Keratinocyte (primary cell): Measurements from ENCODE around the gene METTL21A. TPM values are rescaled to one million over a fixed set of nuclear protein-coding genes. Genes with fewer than 3 reads are reported as not detected.

ENCODE experiments used
- DNase-seq: peaks from one replicate; pipeline ENCODE4 v3.0.0-alpha.2; 2011; ENCODE audit warnings: low read depth, missing footprints, low spot score
- FAIRE-seq: peaks from 2 replicates; lab custom pipeline; 2011; peaks lifted over from hg19 to GRCh38; lab: Jason Lieb, UNC
- H2AFZ ChIP-seq: 2 replicates; pipeline ENCODE4 v1.6.0; 2012; ENCODE audit warnings: low read length, control low read depth, inconsistent platforms; ENCODE audit not compliant: control insufficient read depth
- H3K27ac ChIP-seq: 2 replicates; pipeline ENCODE4 v1.5.1; 2011; ENCODE audit warnings: low read length; ENCODE audit not compliant: control insufficient read depth, insufficient read depth
- H3K27me3 ChIP-seq: 3 replicates; pipeline ENCODE4 v1.6.0; 2011; ENCODE audit warnings: low read length; ENCODE audit not compliant: control insufficient read depth, insufficient read depth; ENCODE audit errors: extremely low read depth
- H3K36me3 ChIP-seq, 2 experiments: 2 replicates in 1 of 2; 3 replicates in 1 of 2; pipeline ENCODE4 v1.5.1; 2011; ENCODE audit warnings: low read length in 2 of 2, mild to moderate bottlenecking in 1 of 2; ENCODE audit not compliant: control insufficient read depth in 2 of 2, insufficient read depth in 2 of 2; ENCODE audit errors: extremely low read depth in 1 of 2
- H3K4me1 ChIP-seq: 3 replicates; pipeline ENCODE4 v1.5.1; 2011; ENCODE audit warnings: low read length; ENCODE audit not compliant: control insufficient read depth, insufficient read depth; ENCODE audit errors: extremely low read depth
- H3K4me2 ChIP-seq: 3 replicates; pipeline ENCODE4 v1.6.0; 2011; ENCODE audit warnings: low read depth, low read length; ENCODE audit not compliant: control insufficient read depth, insufficient read depth; ENCODE audit errors: extremely low read depth
- H3K4me3 ChIP-seq, 3 experiments: fragments of 200-600 bp in 1 of 3; sonication (generic) in 1 of 3; 2 replicates in 2 of 3; 3 replicates in 1 of 3; pipeline ENCODE4 v1.5.1; 2011 to 2016; ENCODE audit warnings: low read length in 3 of 3, mild to moderate bottlenecking in 3 of 3, control low read depth in 2 of 3, inconsistent platforms in 1 of 3, low read depth in 1 of 3, mixed read lengths in 1 of 3, mixed run types in 1 of 3, moderate library complexity in 1 of 3; ENCODE audit not compliant: control insufficient read depth in 2 of 3, insufficient read depth in 2 of 3; ENCODE audit errors: extremely low read depth in 1 of 3
- H3K79me2 ChIP-seq: 2 replicates; pipeline ENCODE4 v1.6.0; 2012; ENCODE audit warnings: low read length; ENCODE audit not compliant: control insufficient read depth, insufficient read depth
- H3K9ac ChIP-seq: 3 replicates; pipeline ENCODE4 v1.6.0; 2011; ENCODE audit warnings: low read length; ENCODE audit not compliant: control insufficient read depth, insufficient read depth; ENCODE audit errors: extremely low read depth
- H3K9me1 ChIP-seq: 3 replicates; pipeline ENCODE4 v1.6.0; 2011; ENCODE audit warnings: low read length; ENCODE audit not compliant: control insufficient read depth, insufficient read depth; ENCODE audit errors: extremely low read depth
- H3K9me3 ChIP-seq: 2 replicates; pipeline ENCODE4 v1.5.1; 2012; ENCODE audit warnings: low read depth, low read length; ENCODE audit not compliant: control insufficient read depth
- H4K20me1 ChIP-seq: 3 replicates; pipeline ENCODE4 v1.6.0; 2011; ENCODE audit warnings: low read length; ENCODE audit not compliant: control insufficient read depth, insufficient read depth; ENCODE audit errors: extremely low read depth
- CTCF ChIP-seq, 3 experiments: IDR thresholded peaks in 1 of 3; conservative IDR thresholded peaks in 1 of 3; optimal IDR thresholded peaks in 1 of 3; 2 replicates in 2 of 3; 3 replicates in 1 of 3; pipeline versions ENCODE3 to v1.5.1; 2011; ENCODE audit warnings: low read length in 3 of 3, mild to moderate bottlenecking in 3 of 3, moderate library complexity in 2 of 3, control low read depth in 1 of 3, inconsistent platforms in 1 of 3; ENCODE audit not compliant: insufficient read depth in 2 of 3; ENCODE audit errors: extremely low read depth in 1 of 3
- EZH2 ChIP-seq: IDR thresholded peaks from one replicate; pipeline ENCODE4 v1.6.1; 2012; ENCODE audit warnings: inconsistent platforms, mild to moderate bottlenecking, low read length, moderate library complexity
- dilution Hi-C: fragments of 300-500 bp; cut with MboI; formaldehyde crosslinking; loops from one replicate; pipeline ENCODE4 v1.7.0; 2020; ENCODE audit warnings: low sequenced_read_pairs; ENCODE audit not compliant: extremely low pct_ligation_motif_present
- polyA plus RNA-seq, 5 experiments: library from polyadenylated mRNA; depleted of rRNA in 3 of 5; stranded (reverse) in 3 of 5; stranded (forward) in 1 of 5; unstranded in 1 of 5; fragments of >200 nt; gene quantifications; 1 replicate in 1 of 5; 2 replicates in 3 of 5; 3 replicates in 1 of 5; pipeline versions ENCODE4 v1.2.1 to v1.2.3, GENCODE V29; 2011 to 2012; ENCODE audit warnings: missing spikeins in 2 of 5, low read depth in 1 of 5, low replicate concordance in 1 of 5

Gene METTL21A
- polyA plus RNA-seq, 1 donor (not counting 4 experiments of a cell fraction or from before 2014, with no cell fraction given): 10.1 TPM

- FAIRE-seq (no peak), DNase-seq (no peak)
- Histone ChIP-seq H3K79me2 (peaks cover 2% of the 10 kb centered on the region), H4K20me1 (no peaks in the 10 kb centered on the region), H3K9me1 (no peaks in the 10 kb centered on the region), H3K4me1 (no peaks in the 10 kb centered on the region), H3K9me3 (no peaks in the 10 kb centered on the region), H3K27ac (no peak overlapping the region), H3K4me3 (no peak overlapping the region), H3K4me2 (no peak overlapping the region), H3K9ac (no peak overlapping the region), H2AFZ (no peak overlapping the region), H3K27me3 (no peaks in the 10 kb centered on the region), H3K36me3 (peaks cover 6 to 18% of the 10 kb centered on the region in 2 experiments)
- dilution Hi-C loops: no loop called here
- TF ChIP-seq CTCF (optimal IDR thresholded peaks at IDR 0.05 in 1 of 3, IDR thresholded peaks at IDR 0.05 in 1 of 3, conservative IDR thresholded peaks at IDR 0.05 in 1 of 3; ENCODE audit: extremely low read depth in 1 of 3, insufficient read depth in 2 of 3, low read length in 3 of 3) (no peak), EZH2 (no peak)
These were observed 37.9 kb downstream of the METTL21A start for GRCh38 chr2:207587305-207587704.

GRCh38 chr2:207584952-207585351 lies 40.2 kb downstream of the METTL21A start:
- Histone ChIP-seq H3K9me3 (no peaks in the 10 kb centered on the region), H3K79me2 (peaks cover 2% of the 10 kb centered on the region), H3K27me3 (no peaks in the 10 kb centered on the region), H2AFZ (no peak overlapping the region), H3K4me2 (no peak overlapping the region), H4K20me1 (no peaks in the 10 kb centered on the region), H3K27ac (no peak overlapping the region), H3K36me3 (peaks cover 9 to 27% of the 10 kb centered on the region in 2 experiments), H3K4me1 (peaks cover 5% of the 10 kb centered on the region), H3K9me1 (peaks cover 3% of the 10 kb centered on the region), H3K9ac (no peak overlapping the region), H3K4me3 (no peak overlapping the region)
- TF ChIP-seq CTCF (optimal IDR thresholded peaks at IDR 0.05 in 1 of 3, IDR thresholded peaks at IDR 0.05 in 1 of 3, conservative IDR thresholded peaks at IDR 0.05 in 1 of 3; ENCODE audit: extremely low read depth in 1 of 3, insufficient read depth in 2 of 3, low read length in 3 of 3) (no peak), EZH2 (no peak)
- FAIRE-seq (no peak), DNase-seq (no peak)
- dilution Hi-C loops: no loop called here
